K562 (cell line): ENCODE measurements around the gene GLB1L. TPM values are rescaled to one million over a fixed set of nuclear protein-coding genes. Genes with fewer than 3 reads are reported as not detected.

ENCODE experiments used
- DNMT1 ChIP-seq: fragments of 450-650 bp; IDR thresholded peaks from 2 replicates; pipeline ENCODE4 v1.6.1; 2016; ENCODE audit warnings: antibody characterized with exemption, mild to moderate bottlenecking
- FOXM1 ChIP-seq, 2 experiments: fragments of 450-650 bp in 1 of 2; sonication (generic) in 1 of 2; formaldehyde crosslinking in 1 of 2; IDR thresholded peaks; 2 replicates each; pipeline versions ENCODE4 v1.6.1 to v1.9.0; 2017 to 2022; ENCODE audit warnings: low read depth in 2 of 2, mild to moderate bottlenecking in 2 of 2, missing genetic modification reagents in 1 of 2, moderate library complexity in 1 of 2
- JUN ChIP-seq, 2 experiments: sonication (generic) in 1 of 2; formaldehyde crosslinking in 1 of 2; IDR thresholded peaks; 2 replicates each; pipeline versions ENCODE4 v1.6.1 to v1.8.0; 2012 to 2022; ENCODE audit warnings: borderline replicate concordance in 2 of 2, mild to moderate bottlenecking in 2 of 2, improper control_type of control experiment in 1 of 2, low read depth in 1 of 2, low read length in 1 of 2, missing genetic modification reagents in 1 of 2
- MGA ChIP-seq: fragments of 450-650 bp; IDR thresholded peaks from 2 replicates; pipeline ENCODE4 v1.6.1; 2016; ENCODE audit warnings: mild to moderate bottlenecking, moderate library complexity
- MTA3 ChIP-seq: fragments of 450-650 bp; formaldehyde crosslinking; IDR thresholded peaks from 2 replicates; pipeline ENCODE4 v1.6.1; 2017; ENCODE audit warnings: mild to moderate bottlenecking, borderline replicate concordance
- MXI1 ChIP-seq: IDR thresholded peaks from 2 replicates; pipeline ENCODE4 v1.6.1; 2011; ENCODE audit warnings: low read depth, mild to moderate bottlenecking, improper control_type of control experiment, low read length
- NCOA2 ChIP-seq, 2 experiments: fragments of 450-650 bp; IDR thresholded peaks; 2 replicates each; pipeline ENCODE4 v1.6.1; 2018; ENCODE audit warnings: mild to moderate bottlenecking in 2 of 2, moderate library complexity in 1 of 2; ENCODE audit not compliant: partially characterized antibody in 2 of 2
- POU5F1 ChIP-seq: fragments of 150-350 bp; IDR thresholded peaks from 2 replicates; pipeline ENCODE4 v1.6.1; 2014; ENCODE audit warnings: borderline replicate concordance, low read length, low read depth, mild to moderate bottlenecking; ENCODE audit not compliant: partially characterized antibody
- SPI1 ChIP-seq: IDR thresholded peaks from 2 replicates; pipeline ENCODE4 v1.6.1; 2011; ENCODE audit warnings: low read depth, low read length, control low read depth, borderline replicate concordance
- USF2 ChIP-seq: sonication (generic); formaldehyde crosslinking; IDR thresholded peaks from 2 replicates; pipeline ENCODE4 v1.5.0; 2020; ENCODE audit warnings: missing genetic modification reagents
- ZNF217 ChIP-seq: sonication (generic); formaldehyde crosslinking; IDR thresholded peaks from 2 replicates; pipeline ENCODE4 v1.8.0; 2022; ENCODE audit warnings: mild to moderate bottlenecking, missing genetic modification reagents
- ZNF280B ChIP-seq: fragments of 250-450 bp; sonication (Bioruptor Pico); IDR thresholded peaks from 2 replicates; pipeline ENCODE4 v1.5.1; 2021; ENCODE audit warnings: mild to moderate bottlenecking
- ZNF408 ChIP-seq: fragments of 250-450 bp; sonication (Bioruptor Pico); IDR thresholded peaks from 2 replicates; pipeline ENCODE4 v1.4.0; 2020; ENCODE audit warnings: low read depth, mild to moderate bottlenecking, moderate library complexity
- ZNF589 ChIP-seq: fragments of 200-800 bp; sonication (Bioruptor generic); IDR thresholded peaks from 2 replicates; pipeline ENCODE4 v1.6.1; 2016; ENCODE audit warnings: low read depth, missing genetic modification characterization, missing compliant biosample characterization
- polyA plus RNA-seq, 8 experiments: library from polyadenylated mRNA; depleted of rRNA in 4 of 8; stranded (reverse) in 5 of 8; unstranded in 3 of 8; fragments of >200 nt; fragmentation: Nextera tagmentation in 2 of 8; fragmentation: Illumina TruSeq in 1 of 8; extraction: Ambion mirVana in 2 of 8; extraction: Trizol in 1 of 8; gene quantifications; 2 replicates each; pipeline versions ENCODE4 v1.2.1 to v1.2.3, GENCODE V29; 2011 to 2014; ENCODE audit warnings: inconsistent platforms in 1 of 8, missing spikeins in 1 of 8
- total RNA-seq, 7 experiments: library from RNA; depleted of rRNA in 6 of 7; stranded (reverse); fragments of >200 nt in 6 of 7; fragmentation: Illumina TruSeq in 2 of 7; extraction: Trizol in 2 of 7; gene quantifications; 2 replicates each; pipeline versions ENCODE4 v1.2.1 to v1.2.3, GENCODE V29; 2011 to 2021; ENCODE audit warnings: low replicate concordance in 1 of 7

The GLB1L gene
- total and polyA plus RNA-seq, 9 of the 15 experiments (the other 6 are each of a cell fraction or from before 2014, with no cell fraction given), result 0.42 to 2.9 (median 2.5) TPM

- no peak for TF ChIP-seq SPI1
- TF ChIP-seq USF2, result no peak
- no peak for TF ChIP-seq ZNF280B
- TF ChIP-seq POU5F1, result no peak
- TF ChIP-seq MXI1, result no peak
- TF ChIP-seq DNMT1, result no peak
- TF ChIP-seq NCOA2 (IDR thresholded peaks at IDR 0.05; ENCODE audit: partially characterized antibody in 2 of 2), result no peak
- no peak for TF ChIP-seq JUN (IDR thresholded peaks at IDR 0.05; ENCODE audit: borderline replicate concordance, low read depth, low read length)
- no peak for TF ChIP-seq JUN (CRISPR knock-in tag; IDR thresholded peaks at IDR 0.05; ENCODE audit: borderline replicate concordance)
- TF ChIP-seq ZNF408 (CRISPR knock-in tag), result no peak
- no peak for TF ChIP-seq ZNF589
- peak; percentile 24; the same call in 1 of the 2 replicates for TF ChIP-seq MGA
- no peak for TF ChIP-seq ZNF217 (CRISPR knock-in tag)
- TF ChIP-seq FOXM1 (IDR thresholded peaks at IDR 0.05; ENCODE audit: low read depth), result no peak
- TF ChIP-seq FOXM1 (CRISPR knock-in tag; IDR thresholded peaks at IDR 0.05; ENCODE audit: low read depth), result no peak
- TF ChIP-seq MTA3, result no peak
Measured at GRCh38 chr2:219278655-219279150, 33.5 kb upstream of the GLB1L start (continued).
